ENCODE measurements around the gene WDR90.

The WDR90 gene

GRCh38 chr16:640614-641013, 8.6 kb upstream of the WDR90 start:
- Histone ChIP-seq H3K36me3 (no peaks in the 10 kb centered on the region; the same call in 1 of the 2 replicates), H3K27me3 (ENCODE audit: insufficient read depth, low read depth, severe bottlenecking) (no peaks in the 10 kb centered on the region), H3K4me3 (ENCODE audit: low read depth, low read length) (no peak overlapping the region; the same call in 1 of the 2 replicates), H3K9me3 (ENCODE audit: severe bottlenecking) (no peaks in the 10 kb centered on the region), H3K27ac (no peak overlapping the region)
- DNase-seq, result no peak
- TF ChIP-seq CTCF (IDR thresholded peaks at IDR 0.05; ENCODE audit: low read depth, low read length), result no peak

GRCh38 chr16:641326-642188, 7.6 kb upstream of the WDR90 start, which contains the start of gene MCRIP2:
MCRIP2 (plus strand) TSS chr16:641828; CDS start chr16:641992, 164 bp downstream.
- no peaks in the 10 kb centered on the region; the same call in 1 of the 2 replicates for H3K36me3 ChIP-seq
- TF ChIP-seq CTCF (IDR thresholded peaks at IDR 0.05; ENCODE audit: low read depth, low read length), result no peak
- DNase-seq, result peak; percentile 85
- H3K4me3 ChIP-seq (ENCODE audit: low read depth, low read length), result peak within 1 kb of the TSS; percentile 58
- H3K27me3 ChIP-seq (ENCODE audit: insufficient read depth, low read depth, severe bottlenecking), result no peaks in the 10 kb centered on the region
- H3K27ac ChIP-seq, result peak within 1 kb of the TSS; percentile 80
- no peaks in the 10 kb centered on the region for H3K9me3 ChIP-seq (ENCODE audit: severe bottlenecking)

- Histone ChIP-seq H3K36me3 (no peaks in the 10 kb centered on the region; the same call in 1 of the 2 replicates), H3K27me3 (ENCODE audit: insufficient read depth, low read depth, severe bottlenecking) (no peaks in the 10 kb centered on the region), H3K4me3 (ENCODE audit: low read depth, low read length) (peak overlapping the region; percentile 58), H3K9me3 (ENCODE audit: severe bottlenecking) (no peaks in the 10 kb centered on the region), H3K27ac (peak overlapping the region; percentile 27; the same call in 1 of the 2 replicates)
- DNase-seq, result peak; percentile 42
- TF ChIP-seq CTCF (IDR thresholded peaks at IDR 0.05; ENCODE audit: low read depth, low read length), result no peak
Measured at GRCh38 chr16:642189-643049, 6.7 kb upstream of the WDR90 start.

GRCh38 chr16:643050-643368, 6.2 kb upstream of the WDR90 start:
- no peak for DNase-seq
- Histone ChIP-seq H3K9me3 (ENCODE audit: severe bottlenecking) (no peaks in the 10 kb centered on the region), H3K27me3 (ENCODE audit: insufficient read depth, low read depth, severe bottlenecking) (no peaks in the 10 kb centered on the region), H3K27ac (no peak overlapping the region), H3K4me3 (ENCODE audit: low read depth, low read length) (no peak overlapping the region), H3K36me3 (no peaks in the 10 kb centered on the region; the same call in 1 of the 2 replicates)
- TF ChIP-seq CTCF (IDR thresholded peaks at IDR 0.05; ENCODE audit: low read depth, low read length), result no peak

- DNase-seq, result no peak
- Histone ChIP-seq H3K9me3 (ENCODE audit: severe bottlenecking) (no peaks in the 10 kb centered on the region), H3K27me3 (ENCODE audit: insufficient read depth, low read depth, severe bottlenecking) (no peaks in the 10 kb centered on the region), H3K36me3 (no peaks in the 10 kb centered on the region; the same call in 1 of the 2 replicates), H3K4me3 (ENCODE audit: low read depth, low read length) (no peak overlapping the region), H3K27ac (no peak overlapping the region)
- TF ChIP-seq CTCF (IDR thresholded peaks at IDR 0.05; ENCODE audit: low read depth, low read length), result no peak
Measured at GRCh38 chr16:644556-644955, 4.6 kb upstream of the WDR90 start.
